ENCODE measurements around the gene SAP30L.

- TF ChIP-seq POLR2A (IDR thresholded peaks at IDR 0.05), result no peak
- no peak for TF ChIP-seq CTCF (IDR thresholded peaks at IDR 0.05)
Measured at GRCh38 chr5:154408811-154409210, 37.0 kb upstream of the SAP30L start.
